Endothelial cell of umbilical vein (primary cell): Measurements from ENCODE around the gene SFTA2. TPM values are rescaled to one million over a fixed set of nuclear protein-coding genes. Genes with fewer than 3 reads are reported as not detected.

Source experiments
- BruUV-seq: library from RNA; stranded (reverse); fragments of 400-500 nt; replicated peaks from 2 replicates; lab custom pipeline; 2021; lab: Mats Ljungman, UMichigan
- CTCF ChIA-PET: fragments of 300-600, 350-600 bp; sonication (Branson Sonifier 250); formaldehyde crosslinking; loops from one replicate; lab custom pipeline; 2021; ENCODE audit warnings: antibody characterized with exemption, inconsistent platforms; lab: Charles Lee
- POLR2A ChIA-PET: fragments of 300-600, 350-600 bp; sonication (Branson Sonifier 250); formaldehyde crosslinking; loops from one replicate; lab custom pipeline; 2021; ENCODE audit warnings: antibody characterized with exemption, inconsistent platforms; lab: Charles Lee
- DNase-seq: peaks from one replicate; pipeline ENCODE4 v3.0.0-alpha.2; 2011; ENCODE audit warnings: low read depth, low spot score
- FAIRE-seq: peaks from 2 replicates; lab custom pipeline; 2011; peaks lifted over from hg19 to GRCh38; lab: Jason Lieb, UNC
- H2AFZ ChIP-seq: 2 replicates; pipeline ENCODE4 v1.6.0; 2012; ENCODE audit warnings: low read depth, low read length, control low read depth, inconsistent platforms
- H3K27ac ChIP-seq: 2 replicates; pipeline ENCODE4 v1.5.1; 2011; ENCODE audit warnings: low read depth, mild to moderate bottlenecking, control low read depth, low read length, moderate library complexity; ENCODE audit not compliant: insufficient read depth
- H3K27me3 ChIP-seq, 2 experiments: 2 replicates each; pipeline versions ENCODE4 v1.6.0 to v1.6.1; 2011; ENCODE audit warnings: low read length in 2 of 2, mixed read lengths in 1 of 2; ENCODE audit not compliant: control insufficient read depth in 2 of 2, insufficient read depth in 2 of 2
- H3K36me3 ChIP-seq, 2 experiments: 2 replicates in 1 of 2; 3 replicates in 1 of 2; pipeline ENCODE4 v1.5.1; 2011; ENCODE audit warnings: low read length in 2 of 2, mild to moderate bottlenecking in 1 of 2, moderate library complexity in 1 of 2; ENCODE audit not compliant: control insufficient read depth in 2 of 2, insufficient read depth in 2 of 2; ENCODE audit errors: extremely low read depth in 1 of 2
- H3K4me1 ChIP-seq: 3 replicates; pipeline ENCODE4 v1.5.1; 2011; ENCODE audit warnings: mild to moderate bottlenecking, low read length; ENCODE audit not compliant: control insufficient read depth, insufficient read depth; ENCODE audit errors: extremely low read depth
- H3K4me2 ChIP-seq: 2 replicates; pipeline ENCODE4 v1.6.1; 2011; ENCODE audit warnings: low read length, control low read depth, mixed read lengths; ENCODE audit not compliant: insufficient read depth
- H3K4me3 ChIP-seq, 3 experiments: fragments of 200-600 bp in 1 of 3; sonication (generic), shearing (Covaris generic) in 1 of 3; replicated peaks in 1 of 3; 2 replicates each; pipeline ENCODE4 v1.5.1; 2011 to 2016; ENCODE audit warnings: control low read depth in 3 of 3, low read length in 3 of 3, mild to moderate bottlenecking in 2 of 3, inconsistent platforms in 1 of 3, low read depth in 1 of 3, moderate library complexity in 1 of 3; ENCODE audit not compliant: insufficient read depth in 1 of 3
- H3K79me2 ChIP-seq: 2 replicates; pipeline ENCODE4 v1.6.0; 2012; ENCODE audit warnings: low read length, inconsistent platforms; ENCODE audit not compliant: control insufficient read depth, insufficient read depth
- H3K9ac ChIP-seq: replicated peaks from 2 replicates; pipeline ENCODE3; 2011; ENCODE audit warnings: low read length, control low read depth; ENCODE audit not compliant: insufficient read depth; ENCODE audit errors: extremely low read depth
- H3K9me1 ChIP-seq: replicated peaks from 3 replicates; pipeline ENCODE4 v1.6.0; 2011; ENCODE audit warnings: mild to moderate bottlenecking, low read length; ENCODE audit not compliant: control insufficient read depth, insufficient read depth; ENCODE audit errors: extremely low read depth
- H3K9me3 ChIP-seq: replicated peaks from 2 replicates; pipeline ENCODE4 v1.5.1; 2012; ENCODE audit warnings: low read length, inconsistent platforms; ENCODE audit not compliant: control insufficient read depth, insufficient read depth
- H4K20me1 ChIP-seq: replicated peaks from 2 replicates; pipeline ENCODE3; 2011; ENCODE audit warnings: mild to moderate bottlenecking, low read length; ENCODE audit not compliant: control insufficient read depth, insufficient read depth; ENCODE audit errors: extremely low read depth
- CTCF ChIP-seq, 2 donors: IDR thresholded peaks; 1 replicate in 1 of 2; 2 replicates in 1 of 2; pipeline ENCODE4 v1.5.1; 2011; ENCODE audit warnings: low read length in 2 of 2, mild to moderate bottlenecking in 2 of 2, moderate library complexity in 2 of 2, control low read depth in 1 of 2, inconsistent platforms in 1 of 2, low read depth in 1 of 2; ENCODE audit not compliant: insufficient read depth in 1 of 2; ENCODE audit errors: extremely low read depth in 1 of 2
- EZH2 ChIP-seq: IDR thresholded peaks from 2 replicates; pipeline ENCODE4 v1.6.1; 2012; ENCODE audit warnings: borderline replicate concordance, low read depth, mild to moderate bottlenecking, moderate library complexity, low read length, inconsistent platforms; ENCODE audit not compliant: severe bottlenecking
- FOS ChIP-seq: IDR thresholded peaks from 2 replicates; pipeline ENCODE4 v1.6.1; 2011; ENCODE audit warnings: mild to moderate bottlenecking, low read length, moderate library complexity, borderline replicate concordance; ENCODE audit not compliant: insufficient read depth
- GATA2 ChIP-seq: IDR thresholded peaks from 2 replicates; pipeline ENCODE4 v1.7.0; 2011; ENCODE audit warnings: low read depth, mild to moderate bottlenecking, moderate library complexity, mixed read lengths, low read length; ENCODE audit not compliant: insufficient read length, insufficient read depth
- JUN ChIP-seq: IDR thresholded peaks from 2 replicates; pipeline ENCODE4 v1.6.1; 2011; ENCODE audit warnings: borderline replicate concordance, low read depth; ENCODE audit not compliant: insufficient read length, insufficient read depth
- MAX ChIP-seq: IDR thresholded peaks from 2 replicates; pipeline ENCODE4 v1.6.1; 2011; ENCODE audit not compliant: insufficient read depth, insufficient read length
- MYC ChIP-seq: IDR thresholded peaks from one replicate; pipeline ENCODE4 v1.6.1; 2011; ENCODE audit warnings: mild to moderate bottlenecking, low read depth, low read length
- POLR2A ChIP-seq: IDR thresholded peaks from 2 replicates; pipeline ENCODE4 v1.6.1; 2012; ENCODE audit warnings: low read depth, mild to moderate bottlenecking, control low read depth, low read length
- POLR2AphosphoS5 ChIP-seq: IDR thresholded peaks from 2 replicates; pipeline ENCODE4 v1.6.1; 2012; ENCODE audit warnings: low read depth, mild to moderate bottlenecking, control low read depth, low read length, moderate library complexity; ENCODE audit not compliant: insufficient read depth
- dilution Hi-C: fragments of 300-500 bp; cut with MboI; formaldehyde crosslinking; loops from one replicate; pipeline ENCODE4 v1.15.0; 2019; ENCODE audit warnings: low sequenced_read_pairs; ENCODE audit not compliant: extremely low pct_ligation_motif_present
- intact Hi-C: fragments of 100-400 bp; cut with micrococcal nuclease; formaldehyde crosslinking; loops from one replicate; pipeline ENCODE4 v1.10.0; 2022
- polyA plus RNA-seq, 4 experiments: library from polyadenylated mRNA; depleted of rRNA in 3 of 4; stranded (reverse) in 3 of 4; unstranded in 1 of 4; fragments of >200 nt; gene quantifications; 2 replicates each; pipeline versions ENCODE4 v1.2.1 to v1.2.3, GENCODE V29; 2011 to 2012; ENCODE audit warnings: missing spikeins in 1 of 4
- total RNA-seq: library from RNA; stranded (reverse); gene quantifications from 2 replicates; pipeline ENCODE4 v1.2.3, GENCODE V29; 2021

Gene SFTA2
- total and polyA plus RNA-seq, 2 donors (not counting 3 experiments of a cell fraction or from before 2014, with no cell fraction given) = not detected

GRCh38 chr6:30893001-30893591, 38.9 kb downstream of the SFTA2 start:
- H3K9me1 ChIP-seq = no peaks in the 10 kb centered on the region
- H3K36me3 ChIP-seq = peaks cover 0 to 7% of the 10 kb centered on the region in 2 experiments
- DNase-seq = no peak
- no TSS peak for BruUV-seq
- ChIA-PET POLR2A (no interaction called here), CTCF (interaction anchor here (1.6 kb wide), 1 partner anchor 9 kb away, joined by 3 read pairs; the partner anchor contains the start of gene DDR1)
- H2AFZ ChIP-seq = no peak overlapping the region
- no peaks in the 10 kb centered on the region for H3K27me3 ChIP-seq
- H3K79me2 ChIP-seq = no peaks in the 10 kb centered on the region
- TF ChIP-seq CTCF (IDR thresholded peaks at IDR 0.05; ENCODE audit: extremely low read depth in 1 of 2, insufficient read depth in 1 of 2, low read depth in 1 of 2, low read length in 2 of 2) (peak; percentile 10 to 16), EZH2 (no peak)
- H3K4me3 ChIP-seq = no peak overlapping the region
- intact Hi-C loops = no loop called here
- H3K4me1 ChIP-seq = no peaks in the 10 kb centered on the region
- H4K20me1 ChIP-seq = no peaks in the 10 kb centered on the region
- H3K9ac ChIP-seq = no peak overlapping the region
- dilution Hi-C loops = loop anchor here (25.0 kb wide), 1 partner anchor 156 kb away; the partner anchor contains the start of genes FLOT1 and IER3
- H3K4me2 ChIP-seq = no peak overlapping the region
- no peak for FAIRE-seq
- H3K9me3 ChIP-seq = no peaks in the 10 kb centered on the region
- no peak overlapping the region for H3K27ac ChIP-seq

- H3K79me2 ChIP-seq = no peaks in the 10 kb centered on the region
- H3K4me1 ChIP-seq = no peaks in the 10 kb centered on the region
- POLR2A ChIA-PET = no interaction called here
- no peak overlapping the region for H3K9ac ChIP-seq
- DNase-seq (no peak), FAIRE-seq (no peak)
- no TSS peak for BruUV-seq
- no peak overlapping the region for H3K4me2 ChIP-seq
- no peak overlapping the region for H3K27ac ChIP-seq
- no peak overlapping the region for H3K4me3 ChIP-seq
- H3K9me1 ChIP-seq = no peaks in the 10 kb centered on the region
- dilution Hi-C loops = loop anchor here (25.0 kb wide), 1 partner anchor 155 kb away; the partner anchor contains the start of genes FLOT1 and IER3
- H4K20me1 ChIP-seq = no peaks in the 10 kb centered on the region
- CTCF ChIA-PET = no interaction called here
- peaks cover 0 to 3% of the 10 kb centered on the region in 2 experiments for H3K36me3 ChIP-seq
- intact Hi-C loops = no loop called here
- H3K27me3 ChIP-seq = no peaks in the 10 kb centered on the region
- no peaks in the 10 kb centered on the region for H3K9me3 ChIP-seq
- no peak overlapping the region for H2AFZ ChIP-seq
- no peak for TF ChIP-seq POLR2A
- TF ChIP-seq CTCF (IDR thresholded peaks at IDR 0.05; ENCODE audit: extremely low read depth in 1 of 2, insufficient read depth in 1 of 2, low read depth in 1 of 2, low read length in 2 of 2) = no peak
- no peak for TF ChIP-seq JUN
- no peak for TF ChIP-seq MYC
- no peak for TF ChIP-seq POLR2AphosphoS5
- TF ChIP-seq FOS = no peak
- no peak for TF ChIP-seq EZH2
- TF ChIP-seq MAX = no peak
- TF ChIP-seq GATA2 = no peak
Observed at GRCh38 chr6:30891816-30892538, 40.0 kb downstream of the SFTA2 start.
